HEK293 (cell line): Measurements from ENCODE around the gene CHRM4.

Experiments
- CTCF ChIA-PET: fragments of 350-600 bp; formaldehyde crosslinking; extraction: SDS; loops from one replicate; lab custom pipeline; 2021; ENCODE audit warnings: antibody characterized with exemption; lab: Yijun Ruan, JAX
- POLR2A ChIA-PET: fragments of 300-600 bp; formaldehyde crosslinking; extraction: SDS; loops from one replicate; lab custom pipeline; 2020; ENCODE audit warnings: antibody characterized with exemption, inconsistent platforms; lab: Yijun Ruan, JAX
- H3K27ac ChIP-seq: fragments of 200-500 bp; sonication (Bioruptor generic); 2 replicates; pipeline ENCODE4 v1.5.1; 2014; ENCODE audit warnings: low read depth, low read length, control low read depth, inconsistent platforms; ENCODE audit errors: extremely low read depth
- H3K36me3 ChIP-seq, 2 experiments: fragments of 200-500 bp in 1 of 2; sonication (Bioruptor generic) in 1 of 2; 1 replicate in 1 of 2; 2 replicates in 1 of 2; pipeline ENCODE4 v1.5.1; 2014 to 2017; ENCODE audit warnings: inconsistent platforms in 2 of 2, low read length in 2 of 2; ENCODE audit not compliant: control insufficient read depth in 2 of 2, insufficient read depth in 1 of 2
- H3K4me1 ChIP-seq: fragments of 200-500 bp; sonication (Bioruptor generic); 2 replicates; pipeline ENCODE4 v1.5.1; 2014; ENCODE audit warnings: mild to moderate bottlenecking, low read length, inconsistent platforms; ENCODE audit not compliant: control insufficient read depth, insufficient read depth
- H3K4me3 ChIP-seq: 2 replicates; pipeline ENCODE4 v1.5.1; 2011; ENCODE audit warnings: low read depth, mild to moderate bottlenecking, control low read depth, low read length, moderate library complexity
- H3K9me3 ChIP-seq: fragments of 200-500 bp; sonication (Bioruptor generic); 2 replicates; pipeline ENCODE4 v1.5.1; 2014; ENCODE audit warnings: low read depth, low read length, inconsistent platforms; ENCODE audit not compliant: control insufficient read depth, insufficient read depth
- EGR2 ChIP-seq: fragments of 450-650 bp; formaldehyde crosslinking; IDR thresholded peaks from 2 replicates; pipeline ENCODE4 v1.5.1; 2016; ENCODE audit warnings: low read depth, missing biosample characterization, missing genetic modification characterization
- GLIS2 ChIP-seq: fragments of 450-650 bp; formaldehyde crosslinking; IDR thresholded peaks from 2 replicates; pipeline ENCODE4 v1.5.1; 2016; ENCODE audit warnings: missing biosample characterization, missing genetic modification characterization
- HOXD13 ChIP-seq: sonication (generic); formaldehyde crosslinking; IDR thresholded peaks from 2 replicates; pipeline ENCODE4 v1.8.0; 2022; ENCODE audit warnings: missing genetic modification reagents, borderline replicate concordance
- SETDB1 ChIP-seq: IDR thresholded peaks from one replicate; pipeline ENCODE4 v1.6.1; 2017; ENCODE audit warnings: mild to moderate bottlenecking, low read length, moderate library complexity, mixed read lengths; ENCODE audit not compliant: insufficient read length
- SP3 ChIP-seq: fragments of 450-650 bp; formaldehyde crosslinking; IDR thresholded peaks from 2 replicates; pipeline ENCODE4 v1.5.1; 2016; ENCODE audit warnings: missing biosample characterization, missing genetic modification characterization
- ZEB2 ChIP-seq: fragments of 450-650 bp; formaldehyde crosslinking; IDR thresholded peaks from 2 replicates; pipeline ENCODE4 v1.5.1; 2016; ENCODE audit warnings: missing biosample characterization, missing genetic modification characterization
- ZFP3 ChIP-seq: fragments of 450-650 bp; formaldehyde crosslinking; IDR thresholded peaks from 2 replicates; pipeline ENCODE4 v1.5.1; 2016; ENCODE audit warnings: low read depth, missing biosample characterization, missing genetic modification characterization
- ZNF146 ChIP-seq: fragments of 450-650 bp; formaldehyde crosslinking; IDR thresholded peaks from 2 replicates; pipeline ENCODE4 v1.5.1; 2016; ENCODE audit warnings: missing biosample characterization, missing genetic modification characterization
- ZNF223 ChIP-seq: fragments of 450-650 bp; formaldehyde crosslinking; IDR thresholded peaks from 2 replicates; pipeline ENCODE4 v1.5.1; 2016; ENCODE audit warnings: missing biosample characterization, missing genetic modification characterization
- ZNF311 ChIP-seq: fragments of 450-650 bp; formaldehyde crosslinking; IDR thresholded peaks from 2 replicates; pipeline ENCODE4 v1.5.1; 2017; ENCODE audit warnings: missing biosample characterization, missing genetic modification characterization, borderline replicate concordance
- ZNF416 ChIP-seq: fragments of 450-650 bp; formaldehyde crosslinking; IDR thresholded peaks from 2 replicates; pipeline ENCODE4 v1.5.1; 2016; ENCODE audit warnings: missing biosample characterization, missing genetic modification characterization
- ZNF423 ChIP-seq: fragments of 450-650 bp; formaldehyde crosslinking; IDR thresholded peaks from 2 replicates; pipeline ENCODE4 v1.5.1; 2016; ENCODE audit warnings: missing biosample characterization, missing genetic modification characterization
- ZNF785 ChIP-seq: fragments of 450-650 bp; formaldehyde crosslinking; IDR thresholded peaks from 2 replicates; pipeline ENCODE4 v1.5.1; 2016; ENCODE audit warnings: missing biosample characterization, missing genetic modification characterization
- TF ChIP-seq, protein P1 (sequence below): fragments of 450-650 bp; formaldehyde crosslinking; IDR thresholded peaks from 2 replicates; pipeline ENCODE4 v1.5.1; 2017; ENCODE audit warnings: missing biosample characterization, missing genetic modification characterization
- TF ChIP-seq, protein P2 (sequence below): fragments of 450-650 bp; formaldehyde crosslinking; IDR thresholded peaks from 2 replicates; pipeline ENCODE4 v1.5.1; 2016; ENCODE audit warnings: missing biosample characterization, missing genetic modification characterization
- TF ChIP-seq, protein P3 (sequence below): fragments of 450-650 bp; formaldehyde crosslinking; IDR thresholded peaks from 2 replicates; pipeline ENCODE4 v1.5.1; 2016; ENCODE audit warnings: missing biosample characterization, missing genetic modification characterization, borderline replicate concordance
- TF ChIP-seq, protein P4 (sequence below): fragments of 450-650 bp; IDR thresholded peaks from 2 replicates; pipeline ENCODE4 v1.5.1; 2018; ENCODE audit warnings: missing biosample characterization, missing genetic modification characterization
- TF ChIP-seq, protein P5 (sequence below): fragments of 450-650 bp; formaldehyde crosslinking; IDR thresholded peaks from 2 replicates; pipeline ENCODE4 v1.5.1; 2016; ENCODE audit warnings: missing biosample characterization, missing genetic modification characterization, low read depth
- TF ChIP-seq, protein P6 (sequence below): IDR thresholded peaks from 2 replicates; pipeline ENCODE4 v1.6.1; 2011; ENCODE audit warnings: mild to moderate bottlenecking, low read depth, low read length, borderline replicate concordance

The CHRM4 gene

DNA sequence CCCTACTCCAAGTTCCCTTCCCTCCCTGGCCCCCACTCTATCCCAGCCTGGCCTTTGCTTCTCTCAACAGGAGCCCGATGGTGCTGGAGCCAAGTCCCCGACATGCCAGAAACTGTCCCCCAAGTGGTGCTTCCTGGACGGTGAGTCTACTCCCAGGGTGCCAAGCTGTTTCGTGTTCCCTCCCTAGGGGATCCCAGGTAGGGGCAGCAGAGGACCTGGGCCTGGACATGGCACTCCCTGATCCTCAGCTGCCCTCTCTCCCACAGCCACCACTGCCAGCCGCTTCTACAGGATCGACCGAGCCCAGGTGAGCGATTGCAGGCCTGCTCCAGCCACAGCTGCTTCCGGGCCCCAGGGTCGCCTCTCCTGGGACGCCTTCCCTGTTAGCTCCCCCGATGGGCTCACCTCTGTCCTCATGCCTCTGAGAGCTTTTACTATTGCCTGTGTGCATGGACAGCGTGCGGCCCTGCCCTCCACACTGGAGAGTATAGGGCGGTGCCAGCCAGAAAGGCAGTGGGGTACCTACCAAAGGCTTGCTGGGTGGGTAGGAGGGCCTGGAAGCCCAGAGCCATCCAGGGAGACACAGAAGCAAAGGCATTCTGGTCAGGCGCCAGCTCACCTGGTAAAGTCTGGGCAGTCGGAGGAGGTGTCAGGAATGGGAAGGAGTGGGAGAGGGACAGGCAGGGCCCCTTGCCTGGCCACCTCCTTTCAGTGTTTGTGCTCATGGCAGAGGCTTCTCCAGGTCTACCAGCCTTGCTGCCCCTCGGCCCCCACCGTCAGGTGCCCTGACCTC is 15.1 kb downstream of the CHRM4 start:
- ChIA-PET CTCF (interaction anchor here (0.6 to 4.0 kb wide), 6 partner anchors 8 to 868 kb away, joined by 3 to 18 read pairs (median 4); no protein-coding TSS in a partner anchor), POLR2A (interaction anchor here (1.0 kb wide), 1 partner anchor 13 kb away, joined by 4 read pairs; no protein-coding TSS in a partner anchor)
- no peak overlapping the region for H3K4me3 ChIP-seq
- TF ChIP-seq EGR2 (tag by site-specific recombination) (no peak), ZNF311 (tag by site-specific recombination) (no peak), ZNF785 (no peak), ZNF416 (tag by site-specific recombination) (no peak), ZNF146 (tag by site-specific recombination) (no peak), HOXD13 (CRISPR knock-in tag) (no peak), ZNF423 (tag by site-specific recombination) (no peak), SETDB1 (no peak), ZFP3 (tag by site-specific recombination) (no peak), SP3 (no peak), ZNF223 (tag by site-specific recombination) (no peak), ZEB2 (tag by site-specific recombination) (no peak), GLIS2 (no peak)
- TF ChIP-seq, protein P1, sequence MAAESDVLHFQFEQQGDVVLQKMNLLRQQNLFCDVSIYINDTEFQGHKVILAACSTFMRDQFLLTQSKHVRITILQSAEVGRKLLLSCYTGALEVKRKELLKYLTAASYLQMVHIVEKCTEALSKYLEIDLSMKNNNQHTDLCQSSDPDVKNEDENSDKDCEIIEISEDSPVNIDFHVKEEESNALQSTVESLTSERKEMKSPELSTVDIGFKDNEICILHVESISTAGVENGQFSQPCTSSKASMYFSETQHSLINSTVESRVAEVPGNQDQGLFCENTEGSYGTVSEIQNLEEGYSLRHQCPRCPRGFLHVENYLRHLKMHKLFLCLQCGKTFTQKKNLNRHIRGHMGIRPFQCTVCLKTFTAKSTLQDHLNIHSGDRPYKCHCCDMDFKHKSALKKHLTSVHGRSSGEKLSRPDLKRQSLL (tag by site-specific recombination) = no peak
- TF ChIP-seq, protein P2, sequence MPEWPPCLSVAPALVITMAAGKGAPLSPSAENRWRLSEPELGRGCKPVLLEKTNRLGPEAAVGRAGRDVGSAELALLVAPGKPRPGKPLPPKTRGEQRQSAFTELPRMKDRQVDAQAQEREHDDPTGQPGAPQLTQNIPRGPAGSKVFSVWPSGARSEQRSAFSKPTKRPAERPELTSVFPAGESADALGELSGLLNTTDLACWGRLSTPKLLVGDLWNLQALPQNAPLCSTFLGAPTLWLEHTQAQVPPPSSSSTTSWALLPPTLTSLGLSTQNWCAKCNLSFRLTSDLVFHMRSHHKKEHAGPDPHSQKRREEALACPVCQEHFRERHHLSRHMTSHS = no peak
- TF ChIP-seq, protein P3, sequence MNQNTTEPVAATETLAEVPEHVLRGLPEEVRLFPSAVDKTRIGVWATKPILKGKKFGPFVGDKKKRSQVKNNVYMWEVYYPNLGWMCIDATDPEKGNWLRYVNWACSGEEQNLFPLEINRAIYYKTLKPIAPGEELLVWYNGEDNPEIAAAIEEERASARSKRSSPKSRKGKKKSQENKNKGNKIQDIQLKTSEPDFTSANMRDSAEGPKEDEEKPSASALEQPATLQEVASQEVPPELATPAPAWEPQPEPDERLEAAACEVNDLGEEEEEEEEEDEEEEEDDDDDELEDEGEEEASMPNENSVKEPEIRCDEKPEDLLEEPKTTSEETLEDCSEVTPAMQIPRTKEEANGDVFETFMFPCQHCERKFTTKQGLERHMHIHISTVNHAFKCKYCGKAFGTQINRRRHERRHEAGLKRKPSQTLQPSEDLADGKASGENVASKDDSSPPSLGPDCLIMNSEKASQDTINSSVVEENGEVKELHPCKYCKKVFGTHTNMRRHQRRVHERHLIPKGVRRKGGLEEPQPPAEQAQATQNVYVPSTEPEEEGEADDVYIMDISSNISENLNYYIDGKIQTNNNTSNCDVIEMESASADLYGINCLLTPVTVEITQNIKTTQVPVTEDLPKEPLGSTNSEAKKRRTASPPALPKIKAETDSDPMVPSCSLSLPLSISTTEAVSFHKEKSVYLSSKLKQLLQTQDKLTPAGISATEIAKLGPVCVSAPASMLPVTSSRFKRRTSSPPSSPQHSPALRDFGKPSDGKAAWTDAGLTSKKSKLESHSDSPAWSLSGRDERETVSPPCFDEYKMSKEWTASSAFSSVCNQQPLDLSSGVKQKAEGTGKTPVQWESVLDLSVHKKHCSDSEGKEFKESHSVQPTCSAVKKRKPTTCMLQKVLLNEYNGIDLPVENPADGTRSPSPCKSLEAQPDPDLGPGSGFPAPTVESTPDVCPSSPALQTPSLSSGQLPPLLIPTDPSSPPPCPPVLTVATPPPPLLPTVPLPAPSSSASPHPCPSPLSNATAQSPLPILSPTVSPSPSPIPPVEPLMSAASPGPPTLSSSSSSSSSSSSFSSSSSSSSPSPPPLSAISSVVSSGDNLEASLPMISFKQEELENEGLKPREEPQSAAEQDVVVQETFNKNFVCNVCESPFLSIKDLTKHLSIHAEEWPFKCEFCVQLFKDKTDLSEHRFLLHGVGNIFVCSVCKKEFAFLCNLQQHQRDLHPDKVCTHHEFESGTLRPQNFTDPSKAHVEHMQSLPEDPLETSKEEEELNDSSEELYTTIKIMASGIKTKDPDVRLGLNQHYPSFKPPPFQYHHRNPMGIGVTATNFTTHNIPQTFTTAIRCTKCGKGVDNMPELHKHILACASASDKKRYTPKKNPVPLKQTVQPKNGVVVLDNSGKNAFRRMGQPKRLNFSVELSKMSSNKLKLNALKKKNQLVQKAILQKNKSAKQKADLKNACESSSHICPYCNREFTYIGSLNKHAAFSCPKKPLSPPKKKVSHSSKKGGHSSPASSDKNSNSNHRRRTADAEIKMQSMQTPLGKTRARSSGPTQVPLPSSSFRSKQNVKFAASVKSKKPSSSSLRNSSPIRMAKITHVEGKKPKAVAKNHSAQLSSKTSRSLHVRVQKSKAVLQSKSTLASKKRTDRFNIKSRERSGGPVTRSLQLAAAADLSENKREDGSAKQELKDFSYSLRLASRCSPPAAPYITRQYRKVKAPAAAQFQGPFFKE (tag by site-specific recombination) = no peak
- TF ChIP-seq, protein P4, sequence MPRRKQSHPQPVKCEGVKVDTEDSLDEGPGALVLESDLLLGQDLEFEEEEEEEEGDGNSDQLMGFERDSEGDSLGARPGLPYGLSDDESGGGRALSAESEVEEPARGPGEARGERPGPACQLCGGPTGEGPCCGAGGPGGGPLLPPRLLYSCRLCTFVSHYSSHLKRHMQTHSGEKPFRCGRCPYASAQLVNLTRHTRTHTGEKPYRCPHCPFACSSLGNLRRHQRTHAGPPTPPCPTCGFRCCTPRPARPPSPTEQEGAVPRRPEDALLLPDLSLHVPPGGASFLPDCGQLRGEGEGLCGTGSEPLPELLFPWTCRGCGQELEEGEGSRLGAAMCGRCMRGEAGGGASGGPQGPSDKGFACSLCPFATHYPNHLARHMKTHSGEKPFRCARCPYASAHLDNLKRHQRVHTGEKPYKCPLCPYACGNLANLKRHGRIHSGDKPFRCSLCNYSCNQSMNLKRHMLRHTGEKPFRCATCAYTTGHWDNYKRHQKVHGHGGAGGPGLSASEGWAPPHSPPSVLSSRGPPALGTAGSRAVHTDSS (tag by site-specific recombination) = no peak
- TF ChIP-seq, protein P5, sequence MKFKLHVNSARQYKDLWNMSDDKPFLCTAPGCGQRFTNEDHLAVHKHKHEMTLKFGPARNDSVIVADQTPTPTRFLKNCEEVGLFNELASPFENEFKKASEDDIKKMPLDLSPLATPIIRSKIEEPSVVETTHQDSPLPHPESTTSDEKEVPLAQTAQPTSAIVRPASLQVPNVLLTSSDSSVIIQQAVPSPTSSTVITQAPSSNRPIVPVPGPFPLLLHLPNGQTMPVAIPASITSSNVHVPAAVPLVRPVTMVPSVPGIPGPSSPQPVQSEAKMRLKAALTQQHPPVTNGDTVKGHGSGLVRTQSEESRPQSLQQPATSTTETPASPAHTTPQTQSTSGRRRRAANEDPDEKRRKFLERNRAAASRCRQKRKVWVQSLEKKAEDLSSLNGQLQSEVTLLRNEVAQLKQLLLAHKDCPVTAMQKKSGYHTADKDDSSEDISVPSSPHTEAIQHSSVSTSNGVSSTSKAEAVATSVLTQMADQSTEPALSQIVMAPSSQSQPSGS (tag by site-specific recombination) = no peak
- TF ChIP-seq, protein P6, sequence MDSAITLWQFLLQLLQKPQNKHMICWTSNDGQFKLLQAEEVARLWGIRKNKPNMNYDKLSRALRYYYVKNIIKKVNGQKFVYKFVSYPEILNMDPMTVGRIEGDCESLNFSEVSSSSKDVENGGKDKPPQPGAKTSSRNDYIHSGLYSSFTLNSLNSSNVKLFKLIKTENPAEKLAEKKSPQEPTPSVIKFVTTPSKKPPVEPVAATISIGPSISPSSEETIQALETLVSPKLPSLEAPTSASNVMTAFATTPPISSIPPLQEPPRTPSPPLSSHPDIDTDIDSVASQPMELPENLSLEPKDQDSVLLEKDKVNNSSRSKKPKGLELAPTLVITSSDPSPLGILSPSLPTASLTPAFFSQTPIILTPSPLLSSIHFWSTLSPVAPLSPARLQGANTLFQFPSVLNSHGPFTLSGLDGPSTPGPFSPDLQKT = no peak
- H3K27ac ChIP-seq = no peak overlapping the region
- H3K4me1 ChIP-seq = no peaks in the 10 kb centered on the region
- peaks cover 0 to 65% of the 10 kb centered on the region in 2 experiments; a peak in 1 of 3 replicates for H3K36me3 ChIP-seq
- H3K9me3 ChIP-seq = no peaks in the 10 kb centered on the region
